Neural cell (in vitro differentiated cells): ENCODE results near the gene TMBIM4. TPM values are rescaled to one million over a fixed set of nuclear protein-coding genes. Genes with fewer than 3 reads are reported as not detected.

ENCODE experiments used
- H2AFZ ChIP-seq: fragments of 200-600, 300-800 bp; sonication (generic), shearing (Covaris generic); 2 replicates; pipeline ENCODE4 v1.6.0; 2014; ENCODE audit warnings: low read depth, mild to moderate bottlenecking, antibody characterized with exemption, low read length, moderate library complexity
- H3F3A ChIP-seq: fragments of 200-600 bp; shearing (Covaris generic); 2 replicates; pipeline ENCODE4 v1.6.1; 2016; ENCODE audit warnings: mild to moderate bottlenecking, moderate library complexity, mixed read lengths, antibody characterized with exemption, low read length; ENCODE audit not compliant: insufficient read depth, poor library complexity, severe bottlenecking
- H3K27ac ChIP-seq: fragments of 200-600, 300-800 bp; sonication (generic), shearing (Covaris generic); 2 replicates; pipeline ENCODE4 v1.5.1; 2014; ENCODE audit warnings: mild to moderate bottlenecking, low read length, moderate library complexity
- H3K27me3 ChIP-seq: fragments of 300-800, 200-600 bp; sonication (generic), shearing (Covaris generic); 2 replicates; pipeline ENCODE4 v1.6.0; 2014; ENCODE audit warnings: mild to moderate bottlenecking, low read depth, low read length, moderate library complexity; ENCODE audit not compliant: insufficient read depth
- H3K36me3 ChIP-seq: fragments of 300-800, 200-600 bp; sonication (generic), shearing (Covaris generic); 2 replicates; pipeline ENCODE4 v1.5.1; 2014; ENCODE audit warnings: mild to moderate bottlenecking, antibody characterized with exemption, low read length, moderate library complexity; ENCODE audit not compliant: insufficient read depth
- H3K4me2 ChIP-seq: fragments of 300-800, 200-600 bp; sonication (generic), shearing (Covaris generic); 2 replicates; pipeline ENCODE4 v1.6.0; 2014; ENCODE audit warnings: mild to moderate bottlenecking, low read length
- H3K4me3 ChIP-seq: fragments of 300-800, 200-600 bp; sonication (generic), shearing (Covaris generic); 2 replicates; pipeline ENCODE4 v1.5.1; 2014; ENCODE audit warnings: mild to moderate bottlenecking, low read length, moderate library complexity
- H3K79me2 ChIP-seq: fragments of 200-600 bp; shearing (Covaris generic); replicated peaks from 2 replicates; pipeline ENCODE4 v1.6.0; 2014; ENCODE audit warnings: mild to moderate bottlenecking, low read length, moderate library complexity; ENCODE audit not compliant: insufficient read depth
- H3K9ac ChIP-seq: fragments of 300-800, 200-600 bp; sonication (generic), shearing (Covaris generic); 2 replicates; pipeline ENCODE4 v1.6.1; 2016; ENCODE audit warnings: mild to moderate bottlenecking, low read length, mixed read lengths
- H3K9me2 ChIP-seq: fragments of 200-600 bp; shearing (Covaris generic); 2 replicates; pipeline ENCODE4 v1.6.1; 2016; ENCODE audit warnings: mild to moderate bottlenecking, low read length, mixed read lengths; ENCODE audit not compliant: insufficient read depth
- H3K9me3 ChIP-seq: fragments of 200-600, 300-800 bp; sonication (generic), shearing (Covaris generic); 2 replicates; pipeline ENCODE4 v1.6.1; 2016; ENCODE audit warnings: mild to moderate bottlenecking, mixed run types, low read length, moderate library complexity, mixed read lengths
- H4K20me1 ChIP-seq: fragments of 200-600 bp; shearing (Covaris generic); 2 replicates; pipeline ENCODE4 v1.6.1; 2016; ENCODE audit warnings: mild to moderate bottlenecking, mixed run types; ENCODE audit not compliant: insufficient read depth
- CTCF ChIP-seq: fragments of 450-650 bp; IDR thresholded peaks from 2 replicates; pipeline ENCODE4 v1.5.1; 2014; ENCODE audit warnings: antibody characterized with exemption, mild to moderate bottlenecking, moderate library complexity; ENCODE audit not compliant: poor library complexity, severe bottlenecking
- MXI1 ChIP-seq: fragments of 450-650 bp; conservative IDR thresholded peaks from 2 replicates; pipeline ENCODE4 v1.6.1; 2014; ENCODE audit warnings: antibody characterized with exemption, mild to moderate bottlenecking; ENCODE audit not compliant: poor library complexity, severe bottlenecking
- POLR2AphosphoS5 ChIP-seq: IDR thresholded peaks from 2 replicates; pipeline ENCODE4 v1.6.1; 2012
- RAD21 ChIP-seq: fragments of 450-650 bp; conservative IDR thresholded peaks from 2 replicates; pipeline ENCODE4 v1.6.1; 2014; ENCODE audit warnings: antibody characterized with exemption, mild to moderate bottlenecking, moderate library complexity
- REST ChIP-seq: IDR thresholded peaks from 2 replicates; pipeline ENCODE4 v1.6.1; 2012; ENCODE audit warnings: borderline replicate concordance
- SMC3 ChIP-seq: fragments of 450-650 bp; conservative IDR thresholded peaks from 2 replicates; pipeline ENCODE4 v1.6.1; 2014; ENCODE audit warnings: antibody characterized with exemption, mild to moderate bottlenecking, moderate library complexity; ENCODE audit not compliant: poor library complexity
- TAF1 ChIP-seq: IDR thresholded peaks from 2 replicates; pipeline ENCODE4 v1.6.1; 2012; ENCODE audit warnings: low read depth
- polyA plus RNA-seq: library from polyadenylated mRNA; depleted of rRNA; stranded (reverse); fragments of >200 nt; gene quantifications from 2 replicates; pipeline ENCODE4 v1.2.3, GENCODE V29; 2014

The TMBIM4 gene
- polyA plus RNA-seq, 1 donor from 2014 or later, result 24.5 TPM

- Histone ChIP-seq H4K20me1 (no peaks in the 10 kb centered on the region), H3F3A (no peaks in the 10 kb centered on the region), H3K9ac (no peak overlapping the region), H3K9me3 (no peaks in the 10 kb centered on the region), H3K27me3 (no peaks in the 10 kb centered on the region), H3K27ac (no peak overlapping the region), H3K79me2 (no peaks in the 10 kb centered on the region), H3K36me3 (no peaks in the 10 kb centered on the region), H3K4me3 (no peak overlapping the region), H3K4me2 (no peak overlapping the region), H2AFZ (no peak overlapping the region), H3K9me2 (no peaks in the 10 kb centered on the region)
- no peak for TF ChIP-seq REST
- no peak for TF ChIP-seq POLR2AphosphoS5
- TF ChIP-seq CTCF, result no peak
Observed at GRCh38 chr12:66090157-66090556, 79.6 kb downstream of the TMBIM4 start.

- Histone ChIP-seq H3K4me3 (no peak overlapping the region), H3F3A (no peaks in the 10 kb centered on the region), H3K9ac (no peak overlapping the region), H3K36me3 (no peaks in the 10 kb centered on the region), H3K9me2 (no peaks in the 10 kb centered on the region), H4K20me1 (no peaks in the 10 kb centered on the region), H3K4me2 (no peak overlapping the region), H3K79me2 (no peaks in the 10 kb centered on the region), H2AFZ (no peak overlapping the region), H3K27ac (no peak overlapping the region), H3K9me3 (no peaks in the 10 kb centered on the region), H3K27me3 (no peaks in the 10 kb centered on the region)
- TF ChIP-seq MXI1 (no peak), CTCF (peak; percentile 87), SMC3 (peak; percentile 88), TAF1 (no peak), RAD21 (peak; percentile 90)
Observed at GRCh38 chr12:66087365-66087943, 82.3 kb downstream of the TMBIM4 start.
